WTC11 (cell line): ENCODE results near the gene ADCY1. TPM values are rescaled to one million over a fixed set of nuclear protein-coding genes. Genes with fewer than 3 reads are reported as not detected.

ENCODE experiments used
- ATAC-seq: fragments of 200-7000 bp; cut with Tn5 transposase; 2 replicates; pipeline ENCODE4 v1.10.0; 2021; ENCODE audit warnings: mild to moderate bottlenecking, moderate library complexity
- CTCF ChIA-PET: fragments of 300-600 bp; sonication (Branson Sonifier 250); formaldehyde crosslinking; loops from one replicate; lab custom pipeline; 2021; ENCODE audit warnings: antibody characterized with exemption; lab: Charles Lee
- POLR2A ChIA-PET: fragments of 350-600 bp; sonication (Branson Sonifier 250); formaldehyde crosslinking; loops from one replicate; lab custom pipeline; 2021; ENCODE audit warnings: antibody characterized with exemption; lab: Charles Lee
- DNase-seq: peaks from one replicate; pipeline ENCODE4 v3.0.0; 2021; ENCODE audit warnings: low spot score
- H3K27ac Mint-ChIP-seq: 2 replicates; pipeline ENCODE4 v1.8.0; 2021; ENCODE audit warnings: mixed read lengths
- H3K27me3 Mint-ChIP-seq: 2 replicates; pipeline ENCODE4 v1.8.0; 2021; ENCODE audit warnings: low read depth, mild to moderate bottlenecking, moderate library complexity, mixed read lengths
- H3K36me3 Mint-ChIP-seq: 2 replicates; pipeline ENCODE4 v1.8.0; 2021; ENCODE audit warnings: mixed read lengths
- H3K4me1 Mint-ChIP-seq: 2 replicates; pipeline ENCODE4 v1.8.0; 2022; ENCODE audit warnings: mixed read lengths
- H3K4me3 Mint-ChIP-seq: 2 replicates; pipeline ENCODE4 v1.8.0; 2021; ENCODE audit warnings: mild to moderate bottlenecking, moderate library complexity, mixed read lengths
- H3K9me3 Mint-ChIP-seq: 2 replicates; pipeline ENCODE4 v1.8.0; 2021; ENCODE audit warnings: mixed read lengths
- ESRRA ChIP-seq: sonication (generic); formaldehyde crosslinking; IDR thresholded peaks from 2 replicates; pipeline ENCODE4 v1.8.1; 2022; ENCODE audit warnings: mild to moderate bottlenecking, missing genetic modification reagents, borderline replicate concordance
- GABPB1 ChIP-seq: sonication (generic); formaldehyde crosslinking; IDR thresholded peaks from 2 replicates; pipeline ENCODE4 v1.8.1; 2023; ENCODE audit warnings: mild to moderate bottlenecking, missing genetic modification reagents
- GTF2I ChIP-seq: fragments of 250-450 bp; sonication (Bioruptor Pico); conservative IDR thresholded peaks from 2 replicates; pipeline ENCODE4 v1.4.0; 2021; ENCODE audit warnings: mild to moderate bottlenecking
- NFATC4 ChIP-seq: fragments of 250-450 bp; sonication (Bioruptor Pico); IDR thresholded peaks from 2 replicates; pipeline ENCODE4 v1.9.0; 2021; ENCODE audit warnings: mild to moderate bottlenecking
- NFE2L1 ChIP-seq: sonication (generic); formaldehyde crosslinking; IDR thresholded peaks from 2 replicates; pipeline ENCODE4 v1.8.1; 2023; ENCODE audit warnings: missing genetic modification reagents
- NR2C2 ChIP-seq: sonication (generic); formaldehyde crosslinking; IDR thresholded peaks from 2 replicates; pipeline ENCODE4 v1.8.0; 2022; ENCODE audit warnings: mild to moderate bottlenecking, missing genetic modification reagents
- NR3C1 ChIP-seq: sonication (generic); formaldehyde crosslinking; conservative IDR thresholded peaks from 2 replicates; pipeline ENCODE4 v1.8.1; 2023; ENCODE audit warnings: low read depth, mild to moderate bottlenecking, missing genetic modification reagents
- TEAD4 ChIP-seq: sonication (generic); formaldehyde crosslinking; IDR thresholded peaks from 2 replicates; pipeline ENCODE4 v1.8.0; 2022; ENCODE audit warnings: mild to moderate bottlenecking, missing genetic modification reagents
- ZBTB21 ChIP-seq: sonication (generic); formaldehyde crosslinking; IDR thresholded peaks from 2 replicates; pipeline ENCODE4 v1.8.1; 2023; ENCODE audit warnings: mild to moderate bottlenecking, missing genetic modification reagents, borderline replicate concordance
- ZNF121 ChIP-seq: sonication (generic); formaldehyde crosslinking; IDR thresholded peaks from 2 replicates; pipeline ENCODE4 v1.8.0; 2023; ENCODE audit warnings: missing genetic modification reagents
- total RNA-seq: library from RNA; stranded (reverse); gene quantifications from 3 replicates; pipeline ENCODE4 v1.2.3, GENCODE V29; 2021
- TF ChIP-seq, protein P1 (sequence below): sonication (generic); formaldehyde crosslinking; conservative IDR thresholded peaks from 2 replicates; pipeline ENCODE4 v1.8.1; 2023; ENCODE audit warnings: mild to moderate bottlenecking, low read depth, missing genetic modification reagents, moderate library complexity
- TF ChIP-seq, protein P2 (sequence below): sonication (generic); formaldehyde crosslinking; IDR thresholded peaks from 2 replicates; pipeline ENCODE4 v1.8.1; 2023; ENCODE audit warnings: mild to moderate bottlenecking, missing genetic modification reagents
- TF ChIP-seq, protein P3 (sequence below): fragments of 250-450 bp; sonication (Bioruptor Pico); IDR thresholded peaks from 2 replicates; pipeline ENCODE4 v2.1.2; 2022; ENCODE audit warnings: mild to moderate bottlenecking, moderate library complexity
- TF ChIP-seq, protein P4 (sequence below): fragments of 250-450 bp; sonication (Bioruptor Pico); conservative IDR thresholded peaks from 2 replicates; pipeline ENCODE4 v1.9.0; 2021; ENCODE audit warnings: mild to moderate bottlenecking
- TF ChIP-seq, protein P5 (sequence below): sonication (generic); formaldehyde crosslinking; IDR thresholded peaks from 2 replicates; pipeline ENCODE4 v1.8.1; 2023; ENCODE audit warnings: mild to moderate bottlenecking, missing genetic modification reagents, moderate library complexity
- TF ChIP-seq, protein P6 (sequence below): sonication (generic); formaldehyde crosslinking; IDR thresholded peaks from 2 replicates; pipeline ENCODE4 v1.8.0; 2022; ENCODE audit warnings: mild to moderate bottlenecking, missing genetic modification reagents

Gene ADCY1
- total RNA-seq, 1 experiment from 2014 or later: 29.0 TPM

DNA sequence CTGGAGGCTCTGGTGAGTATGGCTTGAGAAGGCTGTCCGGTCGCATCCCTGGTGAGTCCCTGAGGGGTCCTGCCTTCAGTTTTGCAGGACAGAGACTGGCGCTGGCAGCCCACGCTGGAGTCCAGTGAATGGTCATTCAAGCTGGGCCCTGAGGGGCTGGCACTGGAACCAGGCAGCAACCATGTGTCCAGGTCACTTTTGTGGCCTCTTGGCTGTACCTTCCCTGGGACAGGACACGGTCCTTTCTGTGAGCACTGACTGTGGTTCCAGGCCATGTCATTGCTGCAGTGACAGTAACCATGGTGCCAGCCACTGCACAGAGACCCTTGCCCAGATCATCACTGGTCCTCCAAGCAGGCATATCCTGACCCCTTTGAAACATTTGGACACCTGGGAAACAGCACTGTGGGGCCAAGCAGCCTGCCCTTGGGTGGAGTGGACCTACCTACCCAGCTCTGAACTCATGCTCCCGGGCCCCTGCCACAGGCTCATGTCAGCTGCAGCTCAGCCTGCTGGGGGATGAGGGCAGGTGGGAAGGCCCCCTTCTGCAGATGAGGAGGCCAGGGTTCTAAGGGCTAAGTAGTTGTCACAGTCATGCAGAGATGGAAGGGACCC lies 72.1 kb downstream of the ADCY1 start:
- Mint-ChIP-seq H3K4me3 (no peak overlapping the region), H3K9me3 (no peaks in the 10 kb centered on the region), H3K4me1 (peaks cover 7% of the 10 kb centered on the region; the same call in 1 of the 2 replicates), H3K36me3 (peaks cover 10% of the 10 kb centered on the region), H3K27me3 (no peaks in the 10 kb centered on the region), H3K27ac (no peak overlapping the region)
- ChIA-PET POLR2A (no interaction called here), CTCF (interaction anchor here (2.4 kb wide), 1 partner anchor 17 kb away, joined by 15 read pairs; no protein-coding TSS in a partner anchor)
- no peak for ATAC-seq
- TF ChIP-seq ZBTB21 (CRISPR knock-in tag) (no peak), NFE2L1 (no peak), NR2C2 (CRISPR knock-in tag) (no peak), NFATC4 (CRISPR knock-in tag) (no peak), GTF2I (CRISPR knock-in tag) (no peak), NR3C1 (no peak), TEAD4 (CRISPR knock-in tag) (no peak), ZNF121 (CRISPR knock-in tag) (no peak)
- TF ChIP-seq, protein P1, sequence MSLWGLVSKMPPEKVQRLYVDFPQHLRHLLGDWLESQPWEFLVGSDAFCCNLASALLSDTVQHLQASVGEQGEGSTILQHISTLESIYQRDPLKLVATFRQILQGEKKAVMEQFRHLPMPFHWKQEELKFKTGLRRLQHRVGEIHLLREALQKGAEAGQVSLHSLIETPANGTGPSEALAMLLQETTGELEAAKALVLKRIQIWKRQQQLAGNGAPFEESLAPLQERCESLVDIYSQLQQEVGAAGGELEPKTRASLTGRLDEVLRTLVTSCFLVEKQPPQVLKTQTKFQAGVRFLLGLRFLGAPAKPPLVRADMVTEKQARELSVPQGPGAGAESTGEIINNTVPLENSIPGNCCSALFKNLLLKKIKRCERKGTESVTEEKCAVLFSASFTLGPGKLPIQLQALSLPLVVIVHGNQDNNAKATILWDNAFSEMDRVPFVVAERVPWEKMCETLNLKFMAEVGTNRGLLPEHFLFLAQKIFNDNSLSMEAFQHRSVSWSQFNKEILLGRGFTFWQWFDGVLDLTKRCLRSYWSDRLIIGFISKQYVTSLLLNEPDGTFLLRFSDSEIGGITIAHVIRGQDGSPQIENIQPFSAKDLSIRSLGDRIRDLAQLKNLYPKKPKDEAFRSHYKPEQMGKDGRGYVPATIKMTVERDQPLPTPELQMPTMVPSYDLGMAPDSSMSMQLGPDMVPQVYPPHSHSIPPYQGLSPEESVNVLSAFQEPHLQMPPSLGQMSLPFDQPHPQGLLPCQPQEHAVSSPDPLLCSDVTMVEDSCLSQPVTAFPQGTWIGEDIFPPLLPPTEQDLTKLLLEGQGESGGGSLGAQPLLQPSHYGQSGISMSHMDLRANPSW (CRISPR knock-in tag): no peak
- TF ChIP-seq, protein P2, sequence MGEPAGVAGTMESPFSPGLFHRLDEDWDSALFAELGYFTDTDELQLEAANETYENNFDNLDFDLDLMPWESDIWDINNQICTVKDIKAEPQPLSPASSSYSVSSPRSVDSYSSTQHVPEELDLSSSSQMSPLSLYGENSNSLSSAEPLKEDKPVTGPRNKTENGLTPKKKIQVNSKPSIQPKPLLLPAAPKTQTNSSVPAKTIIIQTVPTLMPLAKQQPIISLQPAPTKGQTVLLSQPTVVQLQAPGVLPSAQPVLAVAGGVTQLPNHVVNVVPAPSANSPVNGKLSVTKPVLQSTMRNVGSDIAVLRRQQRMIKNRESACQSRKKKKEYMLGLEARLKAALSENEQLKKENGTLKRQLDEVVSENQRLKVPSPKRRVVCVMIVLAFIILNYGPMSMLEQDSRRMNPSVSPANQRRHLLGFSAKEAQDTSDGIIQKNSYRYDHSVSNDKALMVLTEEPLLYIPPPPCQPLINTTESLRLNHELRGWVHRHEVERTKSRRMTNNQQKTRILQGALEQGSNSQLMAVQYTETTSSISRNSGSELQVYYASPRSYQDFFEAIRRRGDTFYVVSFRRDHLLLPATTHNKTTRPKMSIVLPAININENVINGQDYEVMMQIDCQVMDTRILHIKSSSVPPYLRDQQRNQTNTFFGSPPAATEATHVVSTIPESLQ: no peak
- TF ChIP-seq, protein P3, sequence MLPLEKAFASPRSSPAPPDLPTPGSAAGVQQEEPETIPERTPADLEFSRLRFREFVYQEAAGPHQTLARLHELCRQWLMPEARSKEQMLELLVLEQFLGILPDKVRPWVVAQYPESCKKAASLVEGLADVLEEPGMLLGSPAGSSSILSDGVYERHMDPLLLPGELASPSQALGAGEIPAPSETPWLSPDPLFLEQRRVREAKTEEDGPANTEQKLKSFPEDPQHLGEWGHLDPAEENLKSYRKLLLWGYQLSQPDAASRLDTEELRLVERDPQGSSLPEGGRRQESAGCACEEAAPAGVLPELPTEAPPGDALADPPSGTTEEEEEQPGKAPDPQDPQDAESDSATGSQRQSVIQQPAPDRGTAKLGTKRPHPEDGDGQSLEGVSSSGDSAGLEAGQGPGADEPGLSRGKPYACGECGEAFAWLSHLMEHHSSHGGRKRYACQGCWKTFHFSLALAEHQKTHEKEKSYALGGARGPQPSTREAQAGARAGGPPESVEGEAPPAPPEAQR (CRISPR knock-in tag): no peak
- TF ChIP-seq, protein P4, sequence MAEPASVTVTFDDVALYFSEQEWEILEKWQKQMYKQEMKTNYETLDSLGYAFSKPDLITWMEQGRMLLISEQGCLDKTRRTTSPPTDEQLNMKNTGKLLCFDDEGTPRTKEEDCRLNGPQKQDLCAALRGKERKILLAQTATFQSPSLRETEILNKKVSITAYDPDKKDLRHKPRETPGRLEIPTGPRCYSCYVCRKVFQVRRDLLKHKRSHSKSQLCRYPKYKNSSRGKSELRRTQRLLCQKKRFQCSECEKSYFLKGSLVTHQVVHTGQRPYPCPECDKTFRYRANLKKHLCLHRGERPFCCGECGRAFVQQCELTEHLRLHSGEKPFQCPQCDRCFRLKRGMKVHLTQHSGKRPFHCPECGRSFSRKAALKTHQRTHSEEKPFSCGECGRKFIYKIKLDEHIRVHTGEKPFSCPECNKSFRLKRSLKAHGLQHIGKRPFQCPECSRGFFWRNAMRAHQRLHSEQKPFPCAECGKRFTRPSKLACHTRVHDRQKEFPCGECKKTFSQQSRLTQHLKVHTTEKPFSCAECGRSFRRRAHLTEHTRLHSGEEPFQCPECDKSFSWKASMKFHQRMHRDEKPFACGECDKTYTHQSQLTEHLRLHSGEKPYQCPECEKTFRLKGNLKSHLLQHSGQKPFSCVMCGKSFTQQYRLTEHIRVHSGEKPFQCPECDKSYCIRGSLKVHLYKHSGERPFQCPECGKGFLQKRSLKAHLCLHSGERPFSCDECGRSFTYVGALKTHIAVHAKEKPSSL (CRISPR knock-in tag): no peak
- no peak for DNase-seq

DNA sequence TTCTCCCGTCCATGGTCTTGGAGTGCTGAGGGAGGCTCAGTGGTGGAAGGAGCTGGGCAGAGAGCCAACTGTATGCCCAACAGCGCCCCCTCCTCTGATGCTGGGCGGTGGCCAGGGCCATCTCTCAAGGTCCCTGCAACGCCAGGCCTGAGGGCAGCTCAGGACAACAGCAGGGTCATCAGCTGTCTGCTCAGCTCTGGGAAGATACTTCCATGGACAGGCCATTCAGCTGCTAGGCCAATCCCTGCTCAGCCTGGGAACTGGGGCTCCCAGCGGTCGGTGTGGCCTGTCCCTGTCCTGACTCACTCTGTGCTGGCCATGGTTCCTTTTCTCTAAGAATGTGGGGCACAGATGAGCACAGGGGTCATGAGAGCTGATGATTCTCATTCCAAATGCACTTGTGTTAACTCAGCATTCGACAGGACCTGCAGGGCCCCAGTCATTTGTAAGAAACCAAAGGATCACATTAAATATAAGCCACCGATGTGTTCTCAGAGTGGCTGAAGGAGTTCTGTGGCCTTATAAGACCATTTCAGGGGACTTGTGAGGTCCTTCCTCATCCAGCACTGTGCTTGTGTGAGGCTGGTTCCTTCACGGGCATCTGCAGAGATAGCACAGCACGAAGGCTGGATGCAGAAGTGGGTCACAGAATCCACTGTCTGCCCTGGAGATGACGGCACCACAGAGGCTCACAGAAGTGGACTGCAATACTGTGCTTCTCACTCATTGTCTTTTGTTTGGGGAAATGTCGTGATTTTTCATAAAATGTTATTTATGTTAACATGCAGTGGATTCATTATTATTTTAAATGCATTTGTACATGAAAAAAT lies 73.0 kb downstream of the ADCY1 start:
- peak; percentile 61 for ATAC-seq
- no peak overlapping the region for H3K27ac Mint-ChIP-seq
- CTCF ChIA-PET: interaction anchor here (1.0 to 2.4 kb wide), 2 partner anchors 16 to 489 kb away, joined by 3 to 15 read pairs; no protein-coding TSS in a partner anchor
- POLR2A ChIA-PET: no interaction called here
- no peak for TF ChIP-seq ESRRA (CRISPR knock-in tag)
- TF ChIP-seq GABPB1: no peak
- TF ChIP-seq, protein P5, sequence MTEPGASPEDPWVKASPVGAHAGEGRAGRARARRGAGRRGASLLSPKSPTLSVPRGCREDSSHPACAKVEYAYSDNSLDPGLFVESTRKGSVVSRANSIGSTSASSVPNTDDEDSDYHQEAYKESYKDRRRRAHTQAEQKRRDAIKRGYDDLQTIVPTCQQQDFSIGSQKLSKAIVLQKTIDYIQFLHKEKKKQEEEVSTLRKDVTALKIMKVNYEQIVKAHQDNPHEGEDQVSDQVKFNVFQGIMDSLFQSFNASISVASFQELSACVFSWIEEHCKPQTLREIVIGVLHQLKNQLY (CRISPR knock-in tag): no peak
- TF ChIP-seq, protein P6, sequence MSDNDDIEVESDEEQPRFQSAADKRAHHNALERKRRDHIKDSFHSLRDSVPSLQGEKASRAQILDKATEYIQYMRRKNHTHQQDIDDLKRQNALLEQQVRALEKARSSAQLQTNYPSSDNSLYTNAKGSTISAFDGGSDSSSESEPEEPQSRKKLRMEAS: no peak
- no peaks in the 10 kb centered on the region for H3K9me3 Mint-ChIP-seq
- DNase-seq: no peak
- peaks cover 3% of the 10 kb centered on the region; the same call in 1 of the 2 replicates for H3K4me1 Mint-ChIP-seq
- no peaks in the 10 kb centered on the region for H3K27me3 Mint-ChIP-seq
- no peak overlapping the region for H3K4me3 Mint-ChIP-seq
- H3K36me3 Mint-ChIP-seq: peaks cover 13% of the 10 kb centered on the region
